Activated CD8-positive, alpha-beta memory T cell treated with anti-CD3 and anti-CD28 coated beads for 36 hours (primary cell): ENCODE data around the gene PRDX1. TPM values are rescaled to one million over a fixed set of nuclear protein-coding genes. Genes with fewer than 3 reads are reported as not detected.

Experiments
- CTCF ChIA-PET: fragments of 350-600 bp; sonication (Branson Sonifier 250); formaldehyde crosslinking; loops from one replicate; lab custom pipeline; 2021; ENCODE audit warnings: antibody characterized with exemption; lab: Charles Lee
- POLR2A ChIA-PET: fragments of 350-600 bp; sonication (Branson Sonifier 250); formaldehyde crosslinking; loops from one replicate; lab custom pipeline; 2021; ENCODE audit warnings: antibody characterized with exemption; lab: Charles Lee
- total RNA-seq, 2 experiments: library from RNA; stranded (reverse); gene quantifications; one replicate each; pipeline ENCODE4 v1.2.3, GENCODE V29; 2021

The PRDX1 gene
- total RNA-seq: 100 to 1,000 TPM; 778 to 788 TPM

GRCh38 chr1:45521413-45522323 lies at the start of gene PRDX1:
TSS of gene PRDX1 (minus strand) at chr1:45521884. CDS start at chr1:45519043, 2,841 bp downstream.
- POLR2A ChIA-PET: interaction anchor here (0.6 to 2.7 kb wide), 22 partner anchors 9 to 539 kb away, joined by 3 to 33 read pairs (median 6); partner anchors contain the start of genes AKR1A1, CCDC163, GPBP1L1 and HPDL

GRCh38 chr1:45570631-45571030 lies 48.9 kb upstream of the PRDX1 start:
- ChIA-PET POLR2A (no interaction called here), CTCF (interaction anchor here (0.7 to 8.8 kb wide), 8 partner anchors 13 to 196 kb away, joined by 3 to 66 read pairs (median 4); no protein-coding TSS in a partner anchor)

More at GRCh38 chr1:45521413-45522323, at the start of gene PRDX1:
- CTCF ChIA-PET: interaction anchor here (0.8 to 3.1 kb wide), 10 partner anchors 9 to 60 kb away, joined by 3 to 14 read pairs (median 6); partner anchors contain the start of genes CCDC163, MMACHC and TESK2

- CTCF ChIA-PET: interaction anchor here (0.6 to 8.8 kb wide), 12 partner anchors 13 to 479 kb away, joined by 3 to 66 read pairs (median 4); partner anchors contain the start of gene PRDX1
- POLR2A ChIA-PET: interaction anchor here (1.1 kb wide), 1 partner anchor 11 kb away, joined by 3 read pairs; no protein-coding TSS in a partner anchor
Observed at GRCh38 chr1:45569962-45570581, 48.4 kb upstream of the PRDX1 start.

DNA sequence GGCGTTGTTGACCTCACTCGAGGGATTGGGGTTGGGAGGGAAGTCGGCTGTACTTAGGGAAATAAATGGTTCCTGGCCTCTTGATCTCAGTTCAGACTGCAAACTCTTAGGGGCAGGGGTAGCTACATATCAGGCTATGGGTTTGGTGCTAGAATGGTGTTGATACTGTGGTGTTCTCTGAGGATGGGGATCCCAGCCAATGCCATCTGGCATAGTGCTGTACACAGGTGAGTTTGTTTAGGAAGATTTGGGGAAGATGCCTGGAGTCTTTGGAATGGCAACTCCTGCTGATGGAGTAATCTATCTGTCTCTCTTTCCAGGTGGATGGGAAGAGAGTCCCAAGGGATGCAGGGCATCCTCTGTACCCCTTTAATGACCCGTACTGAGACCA lies 47.9 kb upstream of the PRDX1 start:
- POLR2A ChIA-PET: interaction anchor here (1.1 kb wide), 1 partner anchor 10 kb away, joined by 3 read pairs; no protein-coding TSS in a partner anchor
- CTCF ChIA-PET: interaction anchor here (0.6 to 8.8 kb wide), 13 partner anchors 12 to 478 kb away, joined by 3 to 66 read pairs (median 4); partner anchors contain the start of genes AKR1A1, CCDC163, MMACHC and PRDX1

DNA sequence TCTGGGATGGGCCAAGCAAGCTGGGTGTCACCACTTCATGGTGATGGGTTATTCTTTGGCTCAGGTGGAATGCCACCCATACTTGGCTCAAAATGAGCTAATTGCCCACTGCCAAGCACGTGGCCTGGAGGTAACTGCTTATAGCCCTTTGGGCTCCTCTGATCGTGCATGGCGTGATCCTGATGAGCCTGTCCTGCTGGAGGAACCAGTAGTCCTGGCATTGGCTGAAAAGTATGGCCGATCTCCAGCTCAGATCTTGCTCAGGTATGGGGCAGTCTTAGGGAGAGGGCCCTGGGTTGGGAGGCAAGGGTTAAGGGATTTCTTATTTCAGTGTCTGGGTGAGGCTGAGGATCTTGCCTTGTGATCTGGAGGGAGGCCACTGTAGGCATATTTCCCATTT lies 46.7 kb upstream of the PRDX1 start:
- POLR2A ChIA-PET: no interaction called here
- CTCF ChIA-PET: interaction anchor here (0.7 to 8.8 kb wide), 8 partner anchors 13 to 79 kb away, joined by 3 to 66 read pairs (median 4); partner anchors contain the start of genes AKR1A1, CCDC163, MMACHC and NASP

- ChIA-PET CTCF (interaction anchor here (1.1 to 8.8 kb wide), 5 partner anchors 13 to 78 kb away, joined by 3 to 66 read pairs (median 5); no protein-coding TSS in a partner anchor), POLR2A (interaction anchor here (0.7 kb wide), 1 partner anchor 81 kb away, joined by 5 read pairs; no protein-coding TSS in a partner anchor)
Observed at GRCh38 chr1:45567911-45568310, 46.2 kb upstream of the PRDX1 start.

GRCh38 chr1:45566722-45567121 lies 45.0 kb upstream of the PRDX1 start:
- POLR2A ChIA-PET: interaction anchor here (0.5 to 1.4 kb wide), 2 partner anchors 12 to 46 kb away, joined by 6 to 7 read pairs; partner anchors contain the start of gene PRDX1
- CTCF ChIA-PET: interaction anchor here (0.7 to 8.8 kb wide), 3 partner anchors 15 to 74 kb away, joined by 3 to 66 read pairs (median 3); no protein-coding TSS in a partner anchor

GRCh38 chr1:45563843-45564242 lies 42.2 kb upstream of the PRDX1 start:
- ChIA-PET CTCF (interaction anchor here (8.8 kb wide), 1 partner anchor 52 kb away, joined by 66 read pairs; no protein-coding TSS in a partner anchor), POLR2A (interaction anchor here (0.7 kb wide), 1 partner anchor 42 kb away, joined by 3 read pairs; the partner anchor contains the start of gene PRDX1)

- POLR2A ChIA-PET: no interaction called here
- CTCF ChIA-PET: interaction anchor here (0.9 to 1.3 kb wide), 2 partner anchors 13 to 25 kb away, joined by 4 to 5 read pairs; no protein-coding TSS in a partner anchor
Observed at GRCh38 chr1:45557422-45557944, 35.8 kb upstream of the PRDX1 start.

GRCh38 chr1:45554198-45554597 lies 32.5 kb upstream of the PRDX1 start:
- CTCF ChIA-PET: interaction anchor here (0.6 to 1.7 kb wide), 2 partner anchors 10 to 15 kb away, joined by 3 to 4 read pairs; no protein-coding TSS in a partner anchor
- POLR2A ChIA-PET: interaction anchor here (1.4 kb wide), 1 partner anchor 10 kb away, joined by 3 read pairs; no protein-coding TSS in a partner anchor

- POLR2A ChIA-PET: no interaction called here
- CTCF ChIA-PET: interaction anchor here (2.4 kb wide), 1 partner anchor 17 kb away, joined by 7 read pairs; no protein-coding TSS in a partner anchor
Observed at GRCh38 chr1:45552331-45552730, 30.6 kb upstream of the PRDX1 start.

DNA sequence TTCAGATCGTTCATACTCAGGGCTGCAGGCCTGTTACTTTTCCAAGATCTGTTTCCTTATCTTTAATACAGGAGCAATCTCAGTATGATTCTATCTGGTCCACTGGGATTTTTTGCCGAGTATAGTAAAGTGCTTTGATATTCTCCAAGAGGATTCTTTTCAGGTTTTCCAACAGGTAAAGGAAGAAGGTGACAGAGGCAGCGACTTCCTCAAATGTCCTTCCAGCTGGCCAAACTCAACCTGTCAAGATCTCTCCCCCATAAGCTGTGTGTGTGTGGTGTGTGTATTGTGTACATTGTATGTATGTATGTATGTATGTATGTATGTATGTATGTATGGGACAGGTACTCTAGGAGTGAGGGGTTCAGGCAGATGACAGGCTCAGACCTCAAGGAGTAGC lies 30.0 kb upstream of the PRDX1 start:
- ChIA-PET POLR2A (interaction anchor here (0.6 to 2.3 kb wide), 3 partner anchors 30 to 757 kb away, joined by 3 to 33 read pairs (median 3); partner anchors contain the start of gene PRDX1), CTCF (interaction anchor here (0.8 to 2.4 kb wide), 4 partner anchors 17 to 40 kb away, joined by 3 to 15 read pairs (median 6); partner anchors contain the start of gene PRDX1)

- CTCF ChIA-PET: interaction anchor here (0.6 to 2.4 kb wide), 8 partner anchors 18 to 105 kb away, joined by 3 to 15 read pairs (median 3); partner anchors contain the start of gene PRDX1
- POLR2A ChIA-PET: interaction anchor here (0.5 to 2.3 kb wide), 6 partner anchors 19 to 405 kb away, joined by 3 to 33 read pairs (median 4); partner anchors contain the start of genes CCDC163, HPDL, MMACHC and PRDX1
Observed at GRCh38 chr1:45550401-45551351, 29.0 kb upstream of the PRDX1 start, which contains the start of gene AKR1A1. TSS of gene AKR1A1 (plus strand) at chr1:45550826. CDS start at chr1:45561795, 10,969 bp downstream.

DNA sequence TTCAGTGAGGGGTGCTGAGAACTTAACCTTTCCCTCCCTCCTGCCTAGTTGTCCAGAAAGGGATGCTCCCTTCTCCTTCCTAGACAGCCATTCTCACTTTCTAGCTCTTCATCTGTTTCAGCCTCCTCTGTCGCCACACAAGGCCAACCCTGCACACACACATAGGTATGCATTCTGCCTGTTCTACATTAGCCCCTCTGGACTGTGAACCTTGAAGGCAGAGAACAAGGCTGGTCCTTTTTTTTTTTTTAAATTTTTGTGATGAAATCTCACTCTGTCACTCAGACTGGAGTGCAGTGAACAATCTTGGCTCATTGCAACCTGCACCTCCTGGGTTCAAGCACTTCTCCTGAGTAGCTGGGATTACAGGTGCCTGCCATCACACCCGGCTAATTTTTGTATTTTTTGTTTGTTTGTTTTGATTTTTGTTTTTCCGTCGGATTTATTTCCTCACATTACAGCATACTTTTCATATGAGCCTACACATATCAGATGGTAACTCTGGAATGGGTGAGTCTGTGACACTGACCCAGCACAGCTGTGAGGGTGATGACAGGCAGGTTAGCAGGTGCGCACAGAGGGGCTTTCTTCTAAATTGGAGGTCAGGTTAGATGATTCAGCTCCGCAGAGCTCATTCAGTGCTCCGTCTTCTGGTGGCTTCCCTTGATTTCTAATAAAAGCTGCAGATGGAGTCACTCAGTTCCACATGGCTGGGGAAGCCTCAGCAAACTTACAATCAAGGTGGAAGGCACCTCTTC lies 24.0 kb upstream of the PRDX1 start:
- ChIA-PET CTCF (no interaction called here), POLR2A (interaction anchor here (1.7 to 3.3 kb wide), 2 partner anchors 24 kb away, joined by 8 to 20 read pairs; partner anchors contain the start of gene PRDX1)

DNA sequence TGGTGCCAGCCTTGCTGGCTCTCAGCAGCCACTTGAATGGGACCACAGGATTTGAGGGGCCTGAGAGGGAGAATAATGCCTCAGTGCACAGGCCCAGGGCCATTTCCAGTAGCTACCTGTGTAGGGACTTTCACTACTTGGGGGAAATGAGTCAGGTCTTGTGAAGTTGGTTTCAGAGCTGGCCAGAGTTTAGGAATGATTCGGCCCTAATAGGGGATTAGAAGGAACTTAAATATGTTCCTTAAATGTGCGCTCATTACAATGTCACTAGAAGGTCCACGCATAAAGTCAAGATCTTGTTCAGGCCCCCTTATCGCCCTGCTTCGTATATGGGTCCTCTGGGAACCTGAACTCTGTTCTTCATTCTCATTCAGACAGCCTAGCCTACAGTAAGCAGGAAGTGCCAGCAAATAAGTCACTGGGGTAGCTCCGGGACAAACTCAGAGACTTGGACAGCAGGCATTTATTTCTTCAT lies 23.4 kb upstream of the PRDX1 start:
- ChIA-PET POLR2A (interaction anchor here (1.6 to 3.3 kb wide), 2 partner anchors 24 to 45 kb away, joined by 4 to 20 read pairs; partner anchors contain the start of genes CCDC163, MMACHC and PRDX1), CTCF (interaction anchor here (1.7 to 2.5 kb wide), 2 partner anchors 23 to 45 kb away, joined by 4 to 14 read pairs; partner anchors contain the start of genes CCDC163, MMACHC and PRDX1)
